H9 (cell line): Measurements from ENCODE around the gene CAMTA1. TPM values are rescaled to one million over a fixed set of nuclear protein-coding genes. Genes with fewer than 3 reads are reported as not detected.

Experiments
- DNase-seq: peaks from one replicate; pipeline ENCODE4 v3.0.0-alpha.2; 2017
- H2AFZ ChIP-seq: one replicate; pipeline ENCODE4 v1.6.1; 2013; ENCODE audit warnings: mild to moderate bottlenecking, low read length, control low read depth, moderate library complexity
- H2AK5ac ChIP-seq: 2 replicates; pipeline ENCODE4 v1.6.1; 2013; ENCODE audit warnings: low read length, control low read depth, mixed read lengths; ENCODE audit not compliant: insufficient read length
- H2BK120ac ChIP-seq: one replicate; pipeline ENCODE4 v1.6.1; 2013; ENCODE audit warnings: low read depth, mild to moderate bottlenecking, low read length, control low read depth, inconsistent platforms; ENCODE audit not compliant: poor library complexity, severe bottlenecking
- H2BK12ac ChIP-seq: 2 replicates; pipeline ENCODE4 v1.6.1; 2013; ENCODE audit warnings: low read length, control low read depth, mixed read lengths, low read depth; ENCODE audit not compliant: insufficient read length
- H2BK15ac ChIP-seq: 2 replicates; pipeline ENCODE4 v1.6.1; 2013; ENCODE audit warnings: low read depth, low read length, control low read depth
- H2BK20ac ChIP-seq: one replicate; pipeline ENCODE4 v1.6.1; 2013; ENCODE audit warnings: low read depth, mild to moderate bottlenecking, low read length, control low read depth, inconsistent platforms; ENCODE audit not compliant: poor library complexity, severe bottlenecking
- H2BK5ac ChIP-seq: 2 replicates; pipeline ENCODE4 v1.6.1; 2013; ENCODE audit warnings: low read length, control low read depth, mixed read lengths; ENCODE audit not compliant: insufficient read length
- H3K14ac ChIP-seq: 2 replicates; pipeline ENCODE4 v1.6.1; 2013; ENCODE audit warnings: low read length, control low read depth; ENCODE audit not compliant: insufficient read depth
- H3K18ac ChIP-seq: 2 replicates; pipeline ENCODE4 v1.6.1; 2013; ENCODE audit warnings: low read depth, mild to moderate bottlenecking, mixed read lengths, low read length, control low read depth; ENCODE audit not compliant: insufficient read length
- H3K23ac ChIP-seq: 2 replicates; pipeline ENCODE4 v1.6.1; 2013; ENCODE audit warnings: low read length, control low read depth, mixed read lengths, low read depth; ENCODE audit not compliant: insufficient read length
- H3K23me2 ChIP-seq: 2 replicates; pipeline ENCODE4 v1.6.1; 2013; ENCODE audit warnings: low read depth, mild to moderate bottlenecking, mixed read lengths, low read length, control low read depth; ENCODE audit not compliant: insufficient read length, poor library complexity, severe bottlenecking
- H3K27ac ChIP-seq: 2 replicates; pipeline ENCODE4 v1.5.1; 2013; ENCODE audit warnings: low read length, control low read depth, mixed read lengths, low read depth; ENCODE audit not compliant: insufficient read length
- H3K27me3 ChIP-seq: 2 replicates; pipeline ENCODE4 v1.6.1; 2013; ENCODE audit warnings: low read length, control low read depth, inconsistent platforms; ENCODE audit not compliant: insufficient read depth
- H3K4ac ChIP-seq: 2 replicates; pipeline ENCODE4 v1.6.1; 2013; ENCODE audit warnings: low read depth, mild to moderate bottlenecking, control low read depth, inconsistent platforms, low read length, moderate library complexity
- H3K4me1 ChIP-seq: 2 replicates; pipeline ENCODE4 v1.6.1; 2013; ENCODE audit warnings: low read length, control low read depth, inconsistent platforms; ENCODE audit not compliant: insufficient read depth
- H3K4me2 ChIP-seq: 2 replicates; pipeline ENCODE4 v1.6.1; 2013; ENCODE audit warnings: low read length, control low read depth, mixed read lengths; ENCODE audit not compliant: insufficient read length, insufficient read depth
- H3K56ac ChIP-seq: 2 replicates; pipeline ENCODE4 v1.6.1; 2013; ENCODE audit warnings: low read depth, mild to moderate bottlenecking, mixed read lengths, low read length, control low read depth; ENCODE audit not compliant: insufficient read length
- H3K79me1 ChIP-seq: 2 replicates; pipeline ENCODE4 v1.6.1; 2013; ENCODE audit warnings: low read depth, mild to moderate bottlenecking, moderate library complexity, low read length, control low read depth, inconsistent platforms; ENCODE audit not compliant: insufficient read depth, poor library complexity, severe bottlenecking
- H3K79me2 ChIP-seq: 2 replicates; pipeline ENCODE4 v1.6.1; 2013; ENCODE audit warnings: low read length, control low read depth, inconsistent platforms; ENCODE audit not compliant: insufficient read depth
- H3K9ac ChIP-seq: 2 replicates; pipeline ENCODE4 v1.6.1; 2013; ENCODE audit warnings: low read length, control low read depth, mixed read lengths; ENCODE audit not compliant: insufficient read length; ENCODE audit errors: extremely low read depth
- H3K9me3 ChIP-seq: one replicate; pipeline ENCODE4 v1.6.1; 2013; ENCODE audit warnings: low read depth, low read length, inconsistent platforms; ENCODE audit not compliant: control insufficient read depth
- H3T11ph ChIP-seq: one replicate; pipeline ENCODE4 v1.6.1; 2013; ENCODE audit warnings: mild to moderate bottlenecking, low read length, control low read depth, inconsistent platforms
- H4K20me1 ChIP-seq: one replicate; pipeline ENCODE4 v1.6.1; 2013; ENCODE audit not compliant: control insufficient read depth, insufficient read length, insufficient read depth
- H4K5ac ChIP-seq: 2 replicates; pipeline ENCODE4 v1.6.1; 2013; ENCODE audit warnings: low read depth, mild to moderate bottlenecking, mixed read lengths, low read length, control low read depth; ENCODE audit not compliant: insufficient read length
- H4K8ac ChIP-seq: replicated peaks from 2 replicates; pipeline ENCODE4 v1.6.1; 2013; ENCODE audit warnings: low read length, control low read depth, mixed read lengths, low read depth; ENCODE audit not compliant: insufficient read length
- H4K91ac ChIP-seq: 2 replicates; pipeline ENCODE4 v1.6.1; 2013; ENCODE audit warnings: low read depth, mild to moderate bottlenecking, moderate library complexity, mixed read lengths, low read length, control low read depth; ENCODE audit not compliant: insufficient read length
- H3K27ac Mint-ChIP-seq, 3 experiments: 2 replicates in 2 of 3; 3 replicates in 1 of 3; pipeline ENCODE4 v1.8.0; 2020 to 2021; ENCODE audit warnings: mixed read lengths in 3 of 3, mild to moderate bottlenecking in 1 of 3, moderate library complexity in 1 of 3
- H3K27me3 Mint-ChIP-seq: 2 replicates; pipeline ENCODE4 v1.8.0; 2021; ENCODE audit warnings: low read depth, mild to moderate bottlenecking, moderate library complexity, mixed read lengths
- H3K36me3 Mint-ChIP-seq, 3 experiments: 2 replicates in 2 of 3; 3 replicates in 1 of 3; pipeline ENCODE4 v1.8.0; 2020 to 2021; ENCODE audit warnings: low read depth in 3 of 3, mixed read lengths in 3 of 3; ENCODE audit not compliant: insufficient read depth in 1 of 3
- H3K4me1 Mint-ChIP-seq, 2 experiments: 2 replicates each; pipeline ENCODE4 v1.8.0; 2020; ENCODE audit warnings: mixed read lengths in 2 of 2
- H3K4me3 Mint-ChIP-seq, 2 experiments: 2 replicates in 1 of 2; 3 replicates in 1 of 2; pipeline ENCODE4 v1.8.0; 2020 to 2021; ENCODE audit warnings: mild to moderate bottlenecking in 2 of 2, mixed read lengths in 2 of 2, moderate library complexity in 1 of 2
- H3K9me3 Mint-ChIP-seq, 2 experiments: 2 replicates in 1 of 2; 3 replicates in 1 of 2; pipeline ENCODE4 v1.8.0; 2020; ENCODE audit warnings: mild to moderate bottlenecking in 2 of 2, mixed read lengths in 2 of 2, moderate library complexity in 1 of 2
- WGBS: extraction: QIAGEN DNeasy Blood & Tissue Kit; methylation state at CpG from one replicate; pipeline ENCODE4 v1.1.7; 2013; ENCODE audit warnings: missing lambda C conversion rate, low lambda C conversion rate, mixed read lengths; ENCODE audit not compliant: insufficient read length; ENCODE audit errors: extremely low coverage; 5-methylcytosine and 5-hydroxymethylcytosine counted together
- total RNA-seq: library from RNA; stranded (reverse); gene quantifications from 2 replicates; pipeline ENCODE4 v1.2.1, GENCODE V29; 2021
- TF ChIP-seq, protein P1 (sequence below): fragments of 200-600 bp; sonication (generic); conservative IDR thresholded peaks from 3 replicates; pipeline ENCODE4 v1.8.0; 2021; ENCODE audit warnings: antibody characterized with exemption, mild to moderate bottlenecking

Gene CAMTA1
- total RNA-seq, 1 experiment from 2014 or later, result 115 TPM

DNA sequence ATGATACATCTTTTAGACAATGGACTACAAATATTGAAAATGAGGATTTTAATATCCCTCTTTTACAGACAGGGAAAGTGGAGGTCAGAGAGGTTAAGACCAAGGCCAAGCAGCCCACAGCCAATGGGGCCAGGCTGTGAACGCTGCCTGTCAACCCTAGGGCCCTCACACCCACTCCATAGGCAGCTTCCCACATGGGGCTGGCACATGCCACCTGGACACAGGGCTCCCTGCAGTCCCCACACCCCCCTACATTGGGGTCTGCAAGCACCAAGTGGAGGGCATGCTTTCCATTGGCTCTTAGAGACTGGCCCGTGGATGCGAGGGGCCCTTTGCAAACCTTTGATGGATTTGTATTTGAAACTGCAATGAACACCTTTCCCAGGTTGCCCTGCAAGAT, 637.3 kb downstream of the CAMTA1 start:
- no peak overlapping the region for H4K8ac ChIP-seq
- no CpG with 5 or more reads among the region's 3 CpGs for WGBS
- Mint-ChIP-seq H3K4me3 (no peak overlapping the region), H3K27me3 (no peaks in the 10 kb centered on the region; the same call in 1 of the 2 replicates), H3K27ac (no peak overlapping the region), H3K36me3 (peaks cover 17 to 20% (median 19%) of the 10 kb centered on the region in 3 experiments), H3K9me3 (peaks cover 23% of the 10 kb centered on the region in 2 experiments), H3K4me1 (peaks cover 7% of the 10 kb centered on the region in 2 experiments; a peak in 3 of 4 replicates)
- no peak overlapping the region for H3K9ac ChIP-seq
- no peak overlapping the region for H3K23ac ChIP-seq
- no peak overlapping the region for H2AK5ac ChIP-seq
- no peak overlapping the region for H3K14ac ChIP-seq
- H2BK15ac ChIP-seq, result no peak overlapping the region
- no peaks in the 10 kb centered on the region for H3K4me1 ChIP-seq
- no peak overlapping the region for H2BK120ac ChIP-seq
- no peak overlapping the region for H4K5ac ChIP-seq
- TF ChIP-seq, protein P1, sequence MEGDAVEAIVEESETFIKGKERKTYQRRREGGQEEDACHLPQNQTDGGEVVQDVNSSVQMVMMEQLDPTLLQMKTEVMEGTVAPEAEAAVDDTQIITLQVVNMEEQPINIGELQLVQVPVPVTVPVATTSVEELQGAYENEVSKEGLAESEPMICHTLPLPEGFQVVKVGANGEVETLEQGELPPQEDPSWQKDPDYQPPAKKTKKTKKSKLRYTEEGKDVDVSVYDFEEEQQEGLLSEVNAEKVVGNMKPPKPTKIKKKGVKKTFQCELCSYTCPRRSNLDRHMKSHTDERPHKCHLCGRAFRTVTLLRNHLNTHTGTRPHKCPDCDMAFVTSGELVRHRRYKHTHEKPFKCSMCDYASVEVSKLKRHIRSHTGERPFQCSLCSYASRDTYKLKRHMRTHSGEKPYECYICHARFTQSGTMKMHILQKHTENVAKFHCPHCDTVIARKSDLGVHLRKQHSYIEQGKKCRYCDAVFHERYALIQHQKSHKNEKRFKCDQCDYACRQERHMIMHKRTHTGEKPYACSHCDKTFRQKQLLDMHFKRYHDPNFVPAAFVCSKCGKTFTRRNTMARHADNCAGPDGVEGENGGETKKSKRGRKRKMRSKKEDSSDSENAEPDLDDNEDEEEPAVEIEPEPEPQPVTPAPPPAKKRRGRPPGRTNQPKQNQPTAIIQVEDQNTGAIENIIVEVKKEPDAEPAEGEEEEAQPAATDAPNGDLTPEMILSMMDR, result no peak
- no peaks in the 10 kb centered on the region for H4K20me1 ChIP-seq
- no peak for DNase-seq
- no peak overlapping the region for H2BK20ac ChIP-seq
- H3K4me2 ChIP-seq, result no peak overlapping the region
- H3K4ac ChIP-seq, result no peak overlapping the region
- no peak overlapping the region for H3T11ph ChIP-seq
- H3K27me3 ChIP-seq, result no peaks in the 10 kb centered on the region; the same call in 1 of the 2 replicates
- H2BK5ac ChIP-seq, result no peak overlapping the region
- no peak overlapping the region for H3K56ac ChIP-seq
- no peaks in the 10 kb centered on the region for H3K79me1 ChIP-seq
- H3K9me3 ChIP-seq, result no peaks in the 10 kb centered on the region
- H3K79me2 ChIP-seq, result no peaks in the 10 kb centered on the region
- H3K23me2 ChIP-seq, result no peaks in the 10 kb centered on the region
- no peak overlapping the region for H3K18ac ChIP-seq
- H4K91ac ChIP-seq, result no peak overlapping the region
- H2BK12ac ChIP-seq, result no peak overlapping the region
- H2AFZ ChIP-seq, result no peak overlapping the region
- H3K27ac ChIP-seq, result no peak overlapping the region
